PC-9 (cell line): ENCODE data around the gene ARNT2. TPM values are rescaled to one million over a fixed set of nuclear protein-coding genes. Genes with fewer than 3 reads are reported as not detected.

Source experiments
- BruUV-seq: library from RNA; stranded (reverse); fragments of 400-500 nt; replicated peaks from 2 replicates; lab custom pipeline; 2021; lab: Mats Ljungman, UMichigan
- CTCF ChIA-PET: fragments of 300-600 bp; sonication (Branson Sonifier 250); formaldehyde crosslinking; loops from one replicate; lab custom pipeline; 2022; ENCODE audit warnings: antibody characterized with exemption; lab: Charles Lee
- POLR2A ChIA-PET: fragments of 300-600 bp; sonication (Branson Sonifier 250); formaldehyde crosslinking; loops from one replicate; lab custom pipeline; 2022; ENCODE audit warnings: antibody characterized with exemption; ENCODE audit not compliant: unreplicated experiment; lab: Charles Lee
- DNase-seq, 2 experiments: peaks; one replicate each; pipeline versions ENCODE4 v3.0.0 to v3.0.0-alpha.2; 2015 to 2022; ENCODE audit warnings: mixed read lengths in 1 of 2
- H2AFZ ChIP-seq: fragments of 200-600 bp; sonication (generic); 2 replicates; pipeline ENCODE4 v1.8.1; 2017; ENCODE audit warnings: antibody characterized with exemption
- H3F3A ChIP-seq: fragments of 200-600 bp; sonication (generic); 2 replicates; pipeline ENCODE4 v1.8.1; 2017; ENCODE audit warnings: antibody characterized with exemption, mild to moderate bottlenecking, low read depth; ENCODE audit not compliant: insufficient read depth
- H3K27ac ChIP-seq: fragments of 200-600 bp; sonication (generic); 2 replicates; pipeline ENCODE4 v1.6.1; 2016; ENCODE audit warnings: mixed run types
- H3K27me3 ChIP-seq: fragments of 200-600 bp; sonication (generic); 2 replicates; pipeline ENCODE4 v1.6.1; 2016; ENCODE audit warnings: low read depth, mixed run types; ENCODE audit not compliant: insufficient read depth
- H3K36me3 ChIP-seq: fragments of 200-600 bp; sonication (generic); 2 replicates; pipeline ENCODE4 v1.6.1; 2016; ENCODE audit warnings: low read depth, mixed run types
- H3K4me1 ChIP-seq: fragments of 200-600 bp; sonication (generic); replicated peaks from 2 replicates; pipeline ENCODE4 v1.6.1; 2016; ENCODE audit warnings: mixed run types; ENCODE audit not compliant: insufficient read depth
- H3K4me2 ChIP-seq: fragments of 200-600 bp; sonication (generic); 2 replicates; pipeline ENCODE4 v1.6.1; 2017; ENCODE audit warnings: mixed run types
- H3K4me3 ChIP-seq: fragments of 200-600 bp; sonication (generic); 2 replicates; pipeline ENCODE4 v1.6.1; 2016; ENCODE audit warnings: mixed run types
- H3K79me2 ChIP-seq: fragments of 200-600 bp; sonication (generic); 2 replicates; pipeline ENCODE4 v1.6.1; 2017; ENCODE audit warnings: low read depth, mixed run types
- H3K9me2 ChIP-seq: fragments of 200-600 bp; sonication (generic); 2 replicates; pipeline ENCODE4 v1.8.1; 2017; ENCODE audit warnings: mild to moderate bottlenecking; ENCODE audit not compliant: insufficient read depth
- H3K9me3 ChIP-seq: fragments of 200-600 bp; sonication (generic); 2 replicates; pipeline ENCODE4 v1.8.1; 2016; ENCODE audit warnings: low read depth; ENCODE audit not compliant: insufficient read depth
- H4K20me1 ChIP-seq: fragments of 200-600 bp; sonication (generic); 2 replicates; pipeline ENCODE4 v1.8.1; 2017; ENCODE audit not compliant: insufficient read depth
- EZH2 ChIP-seq: fragments of 200-600 bp; sonication (generic); IDR thresholded peaks from 2 replicates; pipeline ENCODE4 v1.8.0; 2017; ENCODE audit warnings: antibody characterized with exemption, low read depth
- intact Hi-C: fragments of 100-400 bp; cut with micrococcal nuclease; formaldehyde crosslinking; loops from one replicate; pipeline ENCODE4 v1.10.0; 2022; ENCODE audit not compliant: unreplicated experiment
- total RNA-seq: library from RNA; stranded (reverse); gene quantifications from 2 replicates; pipeline ENCODE4 v1.2.3, GENCODE V29; 2021
- TF ChIP-seq, protein P1 (sequence below): fragments of 200-600 bp; sonication (generic); conservative IDR thresholded peaks from 2 replicates; pipeline ENCODE4 v1.6.1; 2017; ENCODE audit warnings: mixed run types, antibody characterized with exemption, mild to moderate bottlenecking, moderate library complexity

ARNT2 gene
- total RNA-seq, 1 experiment from 2014 or later, result 4.3 TPM

GRCh38 chr15:80371924-80372323 is 32.3 kb upstream of the ARNT2 start:
- no peak for DNase-seq
- POLR2A ChIA-PET, result no interaction called here
- no peaks in the 10 kb centered on the region for H3F3A ChIP-seq
- H3K4me1 ChIP-seq, result no peaks in the 10 kb centered on the region
- H3K9me3 ChIP-seq, result peaks cover 10% of the 10 kb centered on the region
- no peak overlapping the region for H3K4me2 ChIP-seq
- intact Hi-C loops, result no loop called here
- H4K20me1 ChIP-seq, result no peaks in the 10 kb centered on the region
- no peak overlapping the region for H3K4me3 ChIP-seq
- no peak overlapping the region for H2AFZ ChIP-seq
- CTCF ChIA-PET, result no interaction called here
- no peaks in the 10 kb centered on the region for H3K36me3 ChIP-seq
- peaks cover 38% of the 10 kb centered on the region for H3K27me3 ChIP-seq
- no TSS peak for BruUV-seq
- H3K9me2 ChIP-seq, result no peaks in the 10 kb centered on the region
- H3K27ac ChIP-seq, result no peak overlapping the region
- H3K79me2 ChIP-seq, result no peaks in the 10 kb centered on the region
- TF ChIP-seq, protein P1, sequence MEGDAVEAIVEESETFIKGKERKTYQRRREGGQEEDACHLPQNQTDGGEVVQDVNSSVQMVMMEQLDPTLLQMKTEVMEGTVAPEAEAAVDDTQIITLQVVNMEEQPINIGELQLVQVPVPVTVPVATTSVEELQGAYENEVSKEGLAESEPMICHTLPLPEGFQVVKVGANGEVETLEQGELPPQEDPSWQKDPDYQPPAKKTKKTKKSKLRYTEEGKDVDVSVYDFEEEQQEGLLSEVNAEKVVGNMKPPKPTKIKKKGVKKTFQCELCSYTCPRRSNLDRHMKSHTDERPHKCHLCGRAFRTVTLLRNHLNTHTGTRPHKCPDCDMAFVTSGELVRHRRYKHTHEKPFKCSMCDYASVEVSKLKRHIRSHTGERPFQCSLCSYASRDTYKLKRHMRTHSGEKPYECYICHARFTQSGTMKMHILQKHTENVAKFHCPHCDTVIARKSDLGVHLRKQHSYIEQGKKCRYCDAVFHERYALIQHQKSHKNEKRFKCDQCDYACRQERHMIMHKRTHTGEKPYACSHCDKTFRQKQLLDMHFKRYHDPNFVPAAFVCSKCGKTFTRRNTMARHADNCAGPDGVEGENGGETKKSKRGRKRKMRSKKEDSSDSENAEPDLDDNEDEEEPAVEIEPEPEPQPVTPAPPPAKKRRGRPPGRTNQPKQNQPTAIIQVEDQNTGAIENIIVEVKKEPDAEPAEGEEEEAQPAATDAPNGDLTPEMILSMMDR, result no peak
- no peak for TF ChIP-seq EZH2

DNA sequence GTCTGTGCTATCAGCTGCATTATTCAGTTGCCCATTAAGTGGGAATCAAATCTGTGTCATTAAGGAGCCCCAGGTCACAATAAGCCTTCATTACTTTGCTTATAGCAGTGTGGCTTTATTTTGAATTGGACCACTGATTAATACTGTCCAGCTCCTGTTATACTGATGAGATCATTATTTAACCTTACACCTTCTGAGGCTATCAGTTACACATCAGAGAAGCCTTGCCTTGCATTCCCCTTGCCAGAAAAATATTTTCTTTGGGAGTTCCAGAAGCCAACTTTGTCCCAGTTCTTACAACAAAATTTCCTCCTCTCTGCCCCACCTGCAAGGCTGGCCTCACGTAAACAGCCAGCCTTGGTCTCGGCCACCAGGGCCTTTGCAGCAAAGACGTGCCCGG is 29.7 kb upstream of the ARNT2 start:
- DNase-seq, result no peak
- no peaks in the 10 kb centered on the region for H3K9me3 ChIP-seq
- H2AFZ ChIP-seq, result no peak overlapping the region
- no peak overlapping the region for H3K4me2 ChIP-seq
- H3K4me3 ChIP-seq, result no peak overlapping the region
- H3K27me3 ChIP-seq, result peaks cover 57% of the 10 kb centered on the region
- intact Hi-C loops, result loop anchor here (1.0 kb wide), 1 partner anchor 29 kb away; no protein-coding TSS in a partner anchor
- H3F3A ChIP-seq, result no peaks in the 10 kb centered on the region
- H3K4me1 ChIP-seq, result no peaks in the 10 kb centered on the region
- TF ChIP-seq EZH2, result no peak
- TF ChIP-seq, protein P1, result no peak
- POLR2A ChIA-PET, result no interaction called here
- BruUV-seq, result no TSS peak
- H3K79me2 ChIP-seq, result no peaks in the 10 kb centered on the region
- no peaks in the 10 kb centered on the region for H3K36me3 ChIP-seq
- no peaks in the 10 kb centered on the region for H3K9me2 ChIP-seq
- no peaks in the 10 kb centered on the region for H4K20me1 ChIP-seq
- no peak overlapping the region for H3K27ac ChIP-seq
- CTCF ChIA-PET, result no interaction called here

DNA sequence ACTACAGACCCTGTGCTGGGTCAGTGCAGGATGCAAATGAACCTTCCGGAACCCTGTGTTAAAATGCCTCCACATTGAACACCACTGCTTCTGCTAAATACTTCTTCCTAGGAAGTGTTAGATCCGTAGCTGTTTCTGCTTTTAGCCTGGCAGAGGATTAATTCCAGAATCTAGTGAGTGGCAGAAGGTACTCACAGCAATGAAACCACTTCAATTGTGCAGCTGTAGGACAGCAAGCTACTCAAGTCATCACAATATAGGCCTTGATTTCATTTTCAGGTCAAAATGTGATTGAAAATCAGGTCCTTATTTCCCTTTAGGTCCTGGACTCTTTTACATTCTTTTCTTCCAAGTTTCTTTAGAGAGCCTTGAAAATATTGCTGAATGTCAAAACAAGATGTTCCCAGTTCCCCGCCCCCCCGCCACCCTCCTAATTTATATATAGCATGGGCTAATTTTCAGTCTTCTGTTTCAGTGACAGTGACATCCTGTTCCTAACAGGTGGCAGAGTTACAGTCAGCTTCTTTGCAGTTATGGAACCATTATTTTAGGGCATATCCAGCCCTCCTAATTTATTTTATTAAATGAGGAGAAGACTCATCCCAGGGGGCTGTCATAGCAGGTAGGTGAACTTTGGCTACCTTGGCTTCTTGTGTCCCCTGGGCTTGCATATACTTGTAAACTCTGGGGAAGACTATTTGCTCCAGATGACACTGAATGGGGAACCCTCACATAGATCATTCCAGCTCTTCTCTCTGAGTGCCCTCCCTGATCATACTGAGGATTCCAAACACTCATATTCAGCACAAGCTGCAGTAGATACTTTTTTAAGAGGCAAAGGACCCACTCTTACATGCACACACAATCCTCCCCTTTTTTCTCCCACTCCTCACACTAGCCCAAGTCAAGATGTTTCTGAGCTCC is 28.0 kb upstream of the ARNT2 start:
- Histone ChIP-seq H3K4me1 (no peaks in the 10 kb centered on the region), H3K27ac (no peak overlapping the region), H3K9me3 (no peaks in the 10 kb centered on the region), H3K79me2 (no peaks in the 10 kb centered on the region), H2AFZ (no peak overlapping the region), H3K36me3 (no peaks in the 10 kb centered on the region), H3K27me3 (peaks cover 64% of the 10 kb centered on the region), H3F3A (no peaks in the 10 kb centered on the region), H3K4me3 (no peak overlapping the region), H4K20me1 (no peaks in the 10 kb centered on the region), H3K4me2 (no peak overlapping the region), H3K9me2 (no peaks in the 10 kb centered on the region)
- no peak for TF ChIP-seq EZH2
- TF ChIP-seq, protein P1, result no peak
- no peak for DNase-seq
- no TSS peak for BruUV-seq
- intact Hi-C loops, result no loop called here
- POLR2A ChIA-PET, result no interaction called here
- CTCF ChIA-PET, result interaction anchor here (0.5 kb wide), 1 partner anchor 960 kb away, joined by 3 read pairs; no protein-coding TSS in a partner anchor
